ENCODE measurements around the gene DALRD3. TPM values are rescaled to one million over a fixed set of nuclear protein-coding genes. Genes with fewer than 3 reads are reported as not detected.

Gene DALRD3
- total RNA-seq, 1 donor = 39.1 TPM

GRCh38 chr3:48966367-48966766, 52.0 kb downstream of the DALRD3 start:
- H3K9me3 ChIP-seq (ENCODE audit: low read depth, low read length) = no peaks in the 10 kb centered on the region
- peak overlapping the region; percentile 48 for H3K27ac ChIP-seq (ENCODE audit: low read depth, low read length)
- peaks cover 6% of the 10 kb centered on the region for H4K20me1 ChIP-seq (ENCODE audit: insufficient read depth, low read length)
- no peak for DNase-seq (ENCODE audit: insufficient read length, low spot score, missing footprints)
- H3K79me2 ChIP-seq (ENCODE audit: insufficient read depth, low read length) = peaks cover 18% of the 10 kb centered on the region
- H3K4me2 ChIP-seq (ENCODE audit: insufficient read depth, low read length) = peak overlapping the region; percentile 71
- no peak overlapping the region for H3K4me3 ChIP-seq (ENCODE audit: insufficient read depth, low read length)
- peaks cover 52% of the 10 kb centered on the region for H3K36me3 ChIP-seq (ENCODE audit: insufficient read depth, low read length)
- TF ChIP-seq CTCF (IDR thresholded peaks at IDR 0.05; ENCODE audit: extremely low read depth, low read depth, low read length) = no peak
- peaks cover 20% of the 10 kb centered on the region for H3K4me1 ChIP-seq (ENCODE audit: insufficient read depth, low read length)
- H3K27me3 ChIP-seq (ENCODE audit: insufficient read depth, low read length) = no peaks in the 10 kb centered on the region
- no peak overlapping the region for H2AFZ ChIP-seq (ENCODE audit: low read length)

Small RNA genes lying within 50 kb of the gene (small RNA-seq; reads per million reads assigned to genes)
- 28,817 reads per million, percentile 100 among the genes with 10 or more reads in this experiment for gene MIR191
- 1,517 reads per million, percentile 99 among the genes with 10 or more reads in this experiment for gene MIR425

Other genes with a start within 250 kb of the DALRD3 start
- 43.6 and 47.4 TPM in 2 replicates for gene PRKAR2A, start 170.7 kb downstream of the DALRD3 start, total RNA-seq
- 11.2 and 11.9 TPM in 2 replicates for gene SLC25A20, start 119.7 kb downstream of the DALRD3 start, total RNA-seq
- gene ARIH2, start 99.7 kb downstream of the DALRD3 start, total RNA-seq = 69.1 and 82.5 TPM in 2 replicates
- 31.8 and 32.4 TPM in 2 replicates for gene P4HTM, start 28.3 kb downstream of the DALRD3 start, total RNA-seq
- 74.3 and 98.4 TPM in 2 replicates for gene WDR6, start 11.2 kb downstream of the DALRD3 start, total RNA-seq
- 43.0 and 43.4 TPM in 2 replicates for gene NDUFAF3, start 3.5 kb upstream of the DALRD3 start, total RNA-seq
- 273 and 286 TPM in 2 replicates for gene IMPDH2, start 10.8 kb upstream of the DALRD3 start, total RNA-seq
- gene QRICH1, start 75.5 kb upstream of the DALRD3 start, total RNA-seq = 136 and 167 TPM in 2 replicates
- 360 and 416 TPM in 2 replicates for gene QARS1, start 86.2 kb upstream of the DALRD3 start, total RNA-seq
- gene USP19, start 102.2 kb upstream of the DALRD3 start, total RNA-seq = 37.1 and 49.6 TPM in 2 replicates
- gene LAMB2, start 114.5 kb upstream of the DALRD3 start, total RNA-seq = 355 and 450 TPM in 2 replicates
- 19.2 and 22.8 TPM in 2 replicates for gene CCDC71, start 147.8 kb upstream of the DALRD3 start, total RNA-seq
- gene KLHDC8B, start 153.0 kb upstream of the DALRD3 start, total RNA-seq = 16.6 and 18.3 TPM in 2 replicates

All from osteoblast (primary cell).